Measurements from ENCODE around the gene PLXNB2.

The PLXNB2 gene

GRCh38 chr22:50301581-50301991 is 5.9 kb downstream of the PLXNB2 start:
- Histone ChIP-seq H3K9ac (ENCODE audit: low read length) (no peak overlapping the region), H3K9me2 (ENCODE audit: low read depth, low read length) (no peaks in the 10 kb centered on the region), H3K36me3 (ENCODE audit: insufficient read depth, low read length) (no peaks in the 10 kb centered on the region), H2AFZ (ENCODE audit: low read length) (no peak overlapping the region), H3K4me2 (ENCODE audit: low read length) (no peak overlapping the region), H3K27ac (ENCODE audit: low read depth, low read length, poor library complexity, severe bottlenecking) (no peak overlapping the region), H3K9me3 (ENCODE audit: low read length) (no peaks in the 10 kb centered on the region), H4K20me1 (ENCODE audit: insufficient read depth, low read length) (no peaks in the 10 kb centered on the region), H3K4me3 (ENCODE audit: low read depth, low read length, poor library complexity, severe bottlenecking) (no peak overlapping the region), H3K4me1 (ENCODE audit: insufficient read depth, low read length, severe bottlenecking) (peaks cover 19% of the 10 kb centered on the region), H3K27me3 (ENCODE audit: insufficient read depth, low read length) (peaks cover 28% of the 10 kb centered on the region), H3K79me2 (ENCODE audit: insufficient read depth, low read length) (no peaks in the 10 kb centered on the region), H3F3A (ENCODE audit: insufficient read depth, low read length) (no peaks in the 10 kb centered on the region)
- no peak for TF ChIP-seq CTCF (IDR thresholded peaks at IDR 0.05; ENCODE audit: low read length)
- TF ChIP-seq EZH2 (IDR thresholded peaks at IDR 0.05; ENCODE audit: borderline replicate concordance, low read length) = no peak

- Histone ChIP-seq H3K36me3 (ENCODE audit: insufficient read depth, low read length) (no peaks in the 10 kb centered on the region), H3K4me1 (ENCODE audit: insufficient read depth, low read length, severe bottlenecking) (peaks cover 13% of the 10 kb centered on the region), H2AFZ (ENCODE audit: low read length) (no peak overlapping the region), H3K4me3 (ENCODE audit: low read depth, low read length, poor library complexity, severe bottlenecking) (no peak overlapping the region), H3K79me2 (ENCODE audit: insufficient read depth, low read length) (no peaks in the 10 kb centered on the region), H4K20me1 (ENCODE audit: insufficient read depth, low read length) (no peaks in the 10 kb centered on the region), H3K27ac (ENCODE audit: low read depth, low read length, poor library complexity, severe bottlenecking) (no peak overlapping the region), H3K9ac (ENCODE audit: low read length) (no peak overlapping the region), H3K9me3 (ENCODE audit: low read length) (no peaks in the 10 kb centered on the region), H3K27me3 (ENCODE audit: insufficient read depth, low read length) (peaks cover 25% of the 10 kb centered on the region), H3K9me2 (ENCODE audit: low read depth, low read length) (no peaks in the 10 kb centered on the region), H3F3A (ENCODE audit: insufficient read depth, low read length) (no peaks in the 10 kb centered on the region), H3K4me2 (ENCODE audit: low read length) (no peak overlapping the region)
- TF ChIP-seq CTCF (IDR thresholded peaks at IDR 0.05; ENCODE audit: low read length) (no peak), EZH2 (IDR thresholded peaks at IDR 0.05; ENCODE audit: borderline replicate concordance, low read length) (no peak)
Observed at GRCh38 chr22:50300620-50301257, 6.7 kb downstream of the PLXNB2 start.

DNA sequence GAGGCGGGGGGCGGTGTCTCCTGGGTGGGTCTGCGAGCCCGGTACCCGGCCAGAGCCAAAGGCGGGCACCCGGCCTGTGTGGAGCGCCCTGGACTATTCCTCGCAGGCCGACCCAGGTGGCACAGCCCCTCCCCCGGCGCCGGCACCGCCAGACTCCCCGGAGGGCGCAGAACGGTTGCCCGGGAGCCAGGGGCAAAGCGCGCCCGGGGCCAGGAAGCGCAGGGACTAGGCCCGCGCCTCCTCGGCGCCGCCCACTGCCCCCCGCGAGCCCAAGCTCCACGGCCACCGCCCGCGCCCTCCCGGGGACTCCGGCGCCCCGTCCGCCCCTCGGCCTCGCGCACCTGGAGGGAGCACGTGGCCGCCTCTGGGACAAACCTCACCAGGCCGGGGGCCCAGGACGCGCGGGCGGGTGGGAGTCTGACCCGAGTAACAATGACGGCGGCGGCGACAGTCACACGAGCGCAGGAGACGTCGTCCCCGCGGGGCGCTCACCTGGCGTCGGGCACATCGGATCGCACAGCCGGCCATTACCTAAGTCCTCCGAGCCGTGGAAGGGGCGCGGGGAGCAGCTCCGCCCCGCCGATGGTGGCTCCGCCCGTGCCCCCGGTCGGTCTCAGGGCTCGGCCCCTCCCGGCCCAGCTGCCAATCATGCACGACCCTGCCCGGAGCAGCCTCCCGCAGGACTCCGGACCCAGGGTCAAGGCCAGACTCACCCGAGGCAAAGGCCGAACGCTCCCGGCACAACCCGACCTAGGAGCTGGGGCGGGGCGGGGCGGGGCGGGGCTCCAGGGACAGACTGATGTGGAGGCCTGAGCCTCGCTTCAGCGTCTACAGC is 7.4 kb downstream of the PLXNB2 start:
- Histone ChIP-seq H3K4me2 (ENCODE audit: low read length) (peak overlapping the region; percentile 71), H3K9ac (ENCODE audit: low read length) (peak overlapping the region; percentile 11; the same call in 1 of the 2 replicates), H3K4me1 (ENCODE audit: insufficient read depth, low read length, severe bottlenecking) (peaks cover 11% of the 10 kb centered on the region), H3K9me3 (ENCODE audit: low read length) (no peaks in the 10 kb centered on the region), H3K27ac (ENCODE audit: low read depth, low read length, poor library complexity, severe bottlenecking) (no peak overlapping the region), H4K20me1 (ENCODE audit: insufficient read depth, low read length) (no peaks in the 10 kb centered on the region), H2AFZ (ENCODE audit: low read length) (no peak overlapping the region), H3K27me3 (ENCODE audit: insufficient read depth, low read length) (peaks cover 18% of the 10 kb centered on the region), H3K36me3 (ENCODE audit: insufficient read depth, low read length) (no peaks in the 10 kb centered on the region), H3K79me2 (ENCODE audit: insufficient read depth, low read length) (no peaks in the 10 kb centered on the region), H3F3A (ENCODE audit: insufficient read depth, low read length) (0 out of 2 replicates have a peak, but pooled peaks cover 3% of the 10 kb centered on the region), H3K9me2 (ENCODE audit: low read depth, low read length) (no peaks in the 10 kb centered on the region), H3K4me3 (ENCODE audit: low read depth, low read length, poor library complexity, severe bottlenecking) (peak overlapping the region; percentile 53)
- TF ChIP-seq CTCF (IDR thresholded peaks at IDR 0.05; ENCODE audit: low read length) = no peak
